CD4-positive, alpha-beta T cell treated with Interleukin-17A for 4 hours (primary cell): ENCODE measurements around the gene PATL2.
"Not testable (repeated sequence)": the region's sequence is repeated elsewhere in the genome, so short reads cannot be mapped to it uniquely, and the experiment has no call there.

Experiments used
- DNase-seq: peaks from one replicate; pipeline ENCODE4 v3.0.0-alpha.2; 2020; ENCODE audit warnings: mixed read lengths

The PATL2 gene

GRCh38 chr15:44689318-44689717, 21.8 kb downstream of the PATL2 start:
- not testable (repeated sequence) for DNase-seq

GRCh38 chr15:44682809-44683682, 28.1 kb downstream of the PATL2 start:
- peak; percentile 91 for DNase-seq

GRCh38 chr15:44682211-44682610, 28.9 kb downstream of the PATL2 start:
- no peak for DNase-seq

- peak; percentile 43 for DNase-seq
These were observed 34.4 kb downstream of the PATL2 start for GRCh38 chr15:44676676-44677075.

- DNase-seq = no peak
These were observed 35.2 kb downstream of the PATL2 start for GRCh38 chr15:44675911-44676310.

GRCh38 chr15:44673639-44674038, 37.5 kb downstream of the PATL2 start:
- no peak for DNase-seq

- DNase-seq = no peak
These were observed 40.8 kb downstream of the PATL2 start for GRCh38 chr15:44670087-44670950.

GRCh38 chr15:44668921-44669320, 42.2 kb downstream of the PATL2 start:
- peak; percentile 56 for DNase-seq

GRCh38 chr15:44667039-44667360, 44.1 kb downstream of the PATL2 start:
- no peak for DNase-seq

- DNase-seq = peak; percentile 29
These were observed 44.7 kb downstream of the PATL2 start for GRCh38 chr15:44666210-44667038.

GRCh38 chr15:44663410-44664308, 47.5 kb downstream of the PATL2 start, which contains the start of gene SPG11:
TSS of gene SPG11 (minus strand) at chr15:44663662. CDS start at chr15:44663647, 15 bp downstream.
- DNase-seq = peak; percentile 96

- peak; percentile 87 for DNase-seq
These were observed 48.4 kb downstream of the PATL2 start for GRCh38 chr15:44662478-44663409.

- no peak for DNase-seq
These were observed 49.5 kb downstream of the PATL2 start for GRCh38 chr15:44661576-44661975.

GRCh38 chr15:44659056-44659455, 52.1 kb downstream of the PATL2 start:
- DNase-seq = no peak

- no peak for DNase-seq
These were observed 53.7 kb downstream of the PATL2 start for GRCh38 chr15:44657378-44657777.

- no peak for DNase-seq
These were observed 54.2 kb downstream of the PATL2 start for GRCh38 chr15:44656913-44657312.

GRCh38 chr15:44656298-44656697, 54.8 kb downstream of the PATL2 start:
- no peak for DNase-seq

GRCh38 chr15:44654858-44655257, 56.3 kb downstream of the PATL2 start:
- no peak for DNase-seq

GRCh38 chr15:44647637-44648036, 63.5 kb downstream of the PATL2 start:
- DNase-seq = no peak

- DNase-seq = no peak
These were observed 64.1 kb downstream of the PATL2 start for GRCh38 chr15:44647036-44647435.

- DNase-seq = no peak
These were observed 64.7 kb downstream of the PATL2 start for GRCh38 chr15:44646460-44646859.
